ENCODE measurements around the gene ZSCAN2. TPM values are rescaled to one million over a fixed set of nuclear protein-coding genes. Genes with fewer than 3 reads are reported as not detected.
A peak's percentile ranks its signal among the peaks of the same experiment; 100 is the strongest.

ZSCAN2 gene
- total and polyA plus RNA-seq, 5 donors, result 3.6 to 6.4 (median 4.9) TPM

GRCh38 chr15:84609818-84610525 lies 9.2 kb downstream of the ZSCAN2 start:
- H3K9me3 ChIP-seq (ENCODE audit: control insufficient read depth, low read length), result no peaks in the 10 kb centered on the region
- intact Hi-C loops (cut with DNase I), result loop anchor here in 1 of 4 donors (10.0 kb wide), 1 partner anchor 45 kb away; the partner anchor contains the start of genes NMB and WDR73
- peak; percentile 45 to 68 for ATAC-seq
- 58% methylated on average over 11 of the region's 11 CpGs for WGBS
- no peak overlapping the region for H3K27ac ChIP-seq (ENCODE audit: low read length)
- no peaks in the 10 kb centered on the region for H3K27me3 ChIP-seq (ENCODE audit: control insufficient read depth, insufficient read depth)
- H3K4me3 ChIP-seq (ENCODE audit: low read length), result no peak overlapping the region
- DNase-seq, result peak in 1 of 3 donors; percentile 63
- H3K4me1 ChIP-seq (ENCODE audit: control insufficient read depth, insufficient read depth, low read length), result peaks cover 2% of the 10 kb centered on the region

GRCh38 chr15:84611631-84612030 lies 10.8 kb downstream of the ZSCAN2 start:
- Histone ChIP-seq H3K27me3 (ENCODE audit: control insufficient read depth, insufficient read depth) (no peaks in the 10 kb centered on the region), H3K27ac (ENCODE audit: low read length) (no peak overlapping the region), H3K4me3 (ENCODE audit: low read length) (no peak overlapping the region), H3K4me1 (ENCODE audit: control insufficient read depth, insufficient read depth, low read length) (no peaks in the 10 kb centered on the region), H3K9me3 (ENCODE audit: control insufficient read depth, low read length) (no peaks in the 10 kb centered on the region)
- DNase-seq (no peak), ATAC-seq (no peak)
- intact Hi-C loops (cut with DNase I), result no loop called here
- WGBS, result 93% methylated on average over 7 of the region's 7 CpGs

GRCh38 chr15:84616235-84616634 lies 15.4 kb downstream of the ZSCAN2 start:
- no peaks in the 10 kb centered on the region for H3K4me1 ChIP-seq (ENCODE audit: control insufficient read depth, insufficient read depth, low read length)
- no peak overlapping the region for H3K27ac ChIP-seq (ENCODE audit: low read length)
- H3K9me3 ChIP-seq (ENCODE audit: control insufficient read depth, low read length), result no peaks in the 10 kb centered on the region
- intact Hi-C loops (cut with DNase I), result no loop called here
- no peaks in the 10 kb centered on the region for H3K27me3 ChIP-seq (ENCODE audit: control insufficient read depth, insufficient read depth)
- ATAC-seq (peak; percentile 45 to 50), DNase-seq (no peak)
- 71% methylated on average over 3 of the region's 3 CpGs for WGBS
- no peak overlapping the region for H3K4me3 ChIP-seq (ENCODE audit: low read length)

GRCh38 chr15:84620626-84621025 lies 19.8 kb downstream of the ZSCAN2 start:
- 98% methylated on average over 8 of the region's 8 CpGs for WGBS
- no peaks in the 10 kb centered on the region for H3K4me1 ChIP-seq (ENCODE audit: control insufficient read depth, insufficient read depth, low read length)

GRCh38 chr15:84621358-84621979 lies 20.7 kb downstream of the ZSCAN2 start:
- 99% methylated on average over 17 of the region's 17 CpGs for WGBS
- ATAC-seq (peak in 1 of 2 donors; percentile 20), DNase-seq (no peak)
- H3K4me3 ChIP-seq (ENCODE audit: low read length), result no peak overlapping the region
- no peak overlapping the region for H3K27ac ChIP-seq (ENCODE audit: low read length)
- no peaks in the 10 kb centered on the region for H3K27me3 ChIP-seq (ENCODE audit: control insufficient read depth, insufficient read depth)
- intact Hi-C loops (cut with DNase I), result no loop called here
- no peaks in the 10 kb centered on the region for H3K4me1 ChIP-seq (ENCODE audit: control insufficient read depth, insufficient read depth, low read length)
- H3K9me3 ChIP-seq (ENCODE audit: control insufficient read depth, low read length), result peaks cover 6% of the 10 kb centered on the region

More at GRCh38 chr15:84620626-84621025, 19.8 kb downstream of the ZSCAN2 start:
- intact Hi-C loops (cut with DNase I), result no loop called here
- ATAC-seq, result no peak
- Histone ChIP-seq H3K9me3 (ENCODE audit: control insufficient read depth, low read length) (peaks cover 6% of the 10 kb centered on the region), H3K27ac (ENCODE audit: low read length) (no peak overlapping the region), H3K27me3 (ENCODE audit: control insufficient read depth, insufficient read depth) (no peaks in the 10 kb centered on the region), H3K4me3 (ENCODE audit: low read length) (no peak overlapping the region)
- no peak for DNase-seq

GRCh38 chr15:84624359-84624758 lies 23.6 kb downstream of the ZSCAN2 start:
- 84% methylated on average over 7 of the region's 7 CpGs for WGBS
- ATAC-seq (no peak), DNase-seq (no peak)
- Histone ChIP-seq H3K9me3 (ENCODE audit: control insufficient read depth, low read length) (peaks cover 6% of the 10 kb centered on the region), H3K4me1 (ENCODE audit: control insufficient read depth, insufficient read depth, low read length) (no peaks in the 10 kb centered on the region), H3K4me3 (ENCODE audit: low read length) (no peak overlapping the region), H3K27me3 (ENCODE audit: control insufficient read depth, insufficient read depth) (no peaks in the 10 kb centered on the region), H3K27ac (ENCODE audit: low read length) (no peak overlapping the region)
- intact Hi-C loops (cut with DNase I), result no loop called here

GRCh38 chr15:84625123-84625522 lies 24.3 kb downstream of the ZSCAN2 start:
- Histone ChIP-seq H3K4me1 (ENCODE audit: control insufficient read depth, insufficient read depth, low read length) (no peaks in the 10 kb centered on the region), H3K9me3 (ENCODE audit: control insufficient read depth, low read length) (peaks cover 6% of the 10 kb centered on the region), H3K27me3 (ENCODE audit: control insufficient read depth, insufficient read depth) (no peaks in the 10 kb centered on the region), H3K27ac (ENCODE audit: low read length) (no peak overlapping the region), H3K4me3 (ENCODE audit: low read length) (no peak overlapping the region)
- DNase-seq, result no peak
- no peak for ATAC-seq
- 78% methylated on average over 2 of the region's 2 CpGs for WGBS
- intact Hi-C loops (cut with DNase I), result no loop called here

- Histone ChIP-seq H3K9me3 (ENCODE audit: control insufficient read depth, low read length) (no peaks in the 10 kb centered on the region), H3K4me3 (ENCODE audit: low read length) (no peak overlapping the region), H3K27me3 (ENCODE audit: control insufficient read depth, insufficient read depth) (no peaks in the 10 kb centered on the region), H3K27ac (ENCODE audit: low read length) (no peak overlapping the region), H3K4me1 (ENCODE audit: control insufficient read depth, insufficient read depth, low read length) (peaks cover 8% of the 10 kb centered on the region)
- no peak for DNase-seq
- WGBS, result 94% methylated on average over 9 of the region's 9 CpGs
- intact Hi-C loops (cut with DNase I), result no loop called here
- ATAC-seq, result no peak
Observed at GRCh38 chr15:84629033-84629432, 28.2 kb downstream of the ZSCAN2 start.

GRCh38 chr15:84631706-84632272 lies 31.0 kb downstream of the ZSCAN2 start:
- peak overlapping the region; percentile 70 for H3K4me3 ChIP-seq (ENCODE audit: low read length)
- WGBS, result 34% methylated on average over 7 of the region's 7 CpGs
- ATAC-seq, result no peak
- H3K9me3 ChIP-seq (ENCODE audit: control insufficient read depth, low read length), result no peaks in the 10 kb centered on the region
- H3K27ac ChIP-seq (ENCODE audit: low read length), result peak overlapping the region; percentile 77
- DNase-seq, result no peak
- no peaks in the 10 kb centered on the region for H3K27me3 ChIP-seq (ENCODE audit: control insufficient read depth, insufficient read depth)
- peaks cover 8% of the 10 kb centered on the region for H3K4me1 ChIP-seq (ENCODE audit: control insufficient read depth, insufficient read depth, low read length)
- intact Hi-C loops (cut with DNase I), result no loop called here

GRCh38 chr15:84633311-84634227 lies 32.8 kb downstream of the ZSCAN2 start:
- peak; percentile 76 to 91 (median 90) for DNase-seq
- ATAC-seq, result peak; percentile 80 to 81
- WGBS, result under 1% methylated on average over 105 of the region's 105 CpGs
- Histone ChIP-seq H3K4me1 (ENCODE audit: control insufficient read depth, insufficient read depth, low read length) (peaks cover 8% of the 10 kb centered on the region), H3K4me3 (ENCODE audit: low read length) (peak overlapping the region; percentile 70), H3K27me3 (ENCODE audit: control insufficient read depth, insufficient read depth) (no peaks in the 10 kb centered on the region), H3K9me3 (ENCODE audit: control insufficient read depth, low read length) (no peaks in the 10 kb centered on the region), H3K27ac (ENCODE audit: low read length) (peak overlapping the region; percentile 87)
- intact Hi-C loops (cut with DNase I), result no loop called here

Data from right cardiac atrium (tissue), 5 donors.